Omental fat pad (tissue), 4 donors: ENCODE results near the gene WRNIP1. TPM values are rescaled to one million over a fixed set of nuclear protein-coding genes. Genes with fewer than 3 reads are reported as not detected.

Experiments
- ATAC-seq: fragments of 150-250 bp; one replicate; pipeline ENCODE4 v1.9.1; 2016; ENCODE audit warnings: mild to moderate bottlenecking, moderate library complexity; ENCODE audit not compliant: low FRiP score
- DNase-seq: peaks from one replicate; pipeline ENCODE4 v3.0.0-alpha.2; 2019; ENCODE audit warnings: low spot score
- total RNA-seq, 4 donors: library from RNA; depleted of rRNA; stranded (reverse); fragments of >200 nt; gene quantifications; one replicate each; pipeline ENCODE4 v1.1.0, GENCODE V29; 2016
- TF ChIP-seq, protein P1 (sequence below), 3 donors: fragments of 450-650 bp; IDR thresholded peaks; one replicate each; pipeline ENCODE4 v1.5.1; 2016 to 2017; ENCODE audit warnings: antibody characterized with exemption in 3 of 3, mild to moderate bottlenecking in 3 of 3, moderate library complexity in 2 of 3

Gene WRNIP1
- total RNA-seq, 4 donors from 2014 or later, result 31.6 to 66.4 (median 46.1) TPM

DNA sequence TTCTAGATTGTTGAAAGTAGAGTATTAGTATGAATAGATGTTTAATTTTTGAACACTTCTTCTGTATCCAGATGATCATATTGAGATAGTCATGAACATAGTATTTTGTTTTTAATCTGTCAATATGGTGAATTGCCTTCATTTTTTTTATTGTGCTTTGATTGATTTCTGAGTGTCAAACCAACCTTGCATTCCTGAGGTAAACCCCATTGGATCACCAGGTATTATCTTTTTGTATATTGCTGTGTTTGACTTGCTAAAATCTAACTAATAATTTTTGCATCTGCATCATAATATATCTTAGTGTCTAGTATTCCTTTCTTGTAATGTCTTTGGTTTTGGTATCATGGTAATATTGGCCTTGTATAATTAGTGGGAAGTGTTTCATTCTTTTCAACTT, 51.0 kb downstream of the WRNIP1 start:
- DNase-seq, result no peak
- TF ChIP-seq, protein P1, sequence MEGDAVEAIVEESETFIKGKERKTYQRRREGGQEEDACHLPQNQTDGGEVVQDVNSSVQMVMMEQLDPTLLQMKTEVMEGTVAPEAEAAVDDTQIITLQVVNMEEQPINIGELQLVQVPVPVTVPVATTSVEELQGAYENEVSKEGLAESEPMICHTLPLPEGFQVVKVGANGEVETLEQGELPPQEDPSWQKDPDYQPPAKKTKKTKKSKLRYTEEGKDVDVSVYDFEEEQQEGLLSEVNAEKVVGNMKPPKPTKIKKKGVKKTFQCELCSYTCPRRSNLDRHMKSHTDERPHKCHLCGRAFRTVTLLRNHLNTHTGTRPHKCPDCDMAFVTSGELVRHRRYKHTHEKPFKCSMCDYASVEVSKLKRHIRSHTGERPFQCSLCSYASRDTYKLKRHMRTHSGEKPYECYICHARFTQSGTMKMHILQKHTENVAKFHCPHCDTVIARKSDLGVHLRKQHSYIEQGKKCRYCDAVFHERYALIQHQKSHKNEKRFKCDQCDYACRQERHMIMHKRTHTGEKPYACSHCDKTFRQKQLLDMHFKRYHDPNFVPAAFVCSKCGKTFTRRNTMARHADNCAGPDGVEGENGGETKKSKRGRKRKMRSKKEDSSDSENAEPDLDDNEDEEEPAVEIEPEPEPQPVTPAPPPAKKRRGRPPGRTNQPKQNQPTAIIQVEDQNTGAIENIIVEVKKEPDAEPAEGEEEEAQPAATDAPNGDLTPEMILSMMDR (IDR thresholded peaks at IDR 0.05), result no peak
- no peak for ATAC-seq

DNA sequence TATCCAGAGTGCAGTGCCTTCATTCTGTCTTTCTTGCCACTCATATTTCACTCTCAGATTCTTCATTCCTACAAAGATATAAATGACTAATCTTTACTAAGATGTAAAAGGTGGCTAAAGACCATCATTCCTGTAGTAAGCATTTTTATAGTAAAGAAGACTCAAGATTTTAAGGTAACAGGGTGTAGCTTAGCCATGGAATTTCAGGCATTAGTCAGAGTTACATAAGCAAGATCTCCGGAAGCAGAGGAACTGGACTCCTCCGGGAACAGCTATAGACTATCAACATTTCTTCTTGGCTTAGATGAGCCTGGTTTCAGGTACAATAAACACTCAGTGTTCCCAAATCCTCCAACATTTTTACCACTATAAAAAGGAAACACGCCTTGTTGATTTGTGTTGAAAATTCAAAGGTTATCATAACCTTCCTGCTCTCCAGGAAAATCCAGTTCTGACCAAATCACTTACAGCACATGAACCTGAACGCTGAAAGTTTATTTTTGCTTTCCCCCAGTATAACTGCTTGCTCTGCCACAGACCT, 52.8 kb downstream of the WRNIP1 start:
- peak; percentile 91 for ATAC-seq
- DNase-seq, result no peak
- TF ChIP-seq, protein P1 (IDR thresholded peaks at IDR 0.05), result no peak

DNA sequence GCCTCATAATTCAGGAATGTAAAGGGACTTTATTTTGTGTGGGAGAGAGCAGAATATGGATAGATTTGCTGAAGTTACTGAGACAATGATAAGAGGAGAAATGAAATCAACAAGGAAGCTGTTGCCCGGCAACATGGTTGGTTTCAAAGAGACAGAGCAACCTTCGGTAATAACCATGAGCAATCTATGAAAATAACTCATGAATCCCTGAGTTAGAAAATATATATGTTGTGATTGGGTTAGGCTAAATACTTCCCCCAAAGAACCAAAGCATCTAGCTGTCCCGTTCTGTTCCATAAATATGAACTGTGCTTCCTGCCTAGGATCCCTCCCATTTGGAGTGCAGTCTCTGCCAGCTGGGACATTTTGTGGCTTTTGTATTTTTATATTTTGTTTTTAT, 53.4 kb downstream of the WRNIP1 start:
- DNase-seq, result no peak
- ATAC-seq, result peak; percentile 61
- TF ChIP-seq, protein P1 (IDR thresholded peaks at IDR 0.05), result no peak

DNA sequence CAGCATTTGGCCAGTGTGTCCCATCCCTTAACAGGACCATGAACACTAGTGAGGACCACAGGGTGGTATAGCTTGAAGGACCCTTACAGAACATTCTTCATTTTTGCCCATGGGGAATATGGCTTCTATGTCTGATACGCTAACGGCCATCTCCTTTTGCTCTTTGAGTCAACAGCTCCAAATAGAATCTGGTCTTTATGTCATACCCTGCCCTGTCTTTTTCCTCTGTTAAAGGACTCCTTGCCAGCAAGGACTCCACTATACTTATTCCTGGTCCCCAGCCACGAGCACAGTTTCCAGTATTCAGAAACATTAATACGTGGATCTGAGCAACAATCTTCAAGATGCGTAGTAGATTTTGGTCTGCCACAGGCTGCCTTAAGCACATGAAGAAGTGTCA, 53.9 kb downstream of the WRNIP1 start:
- TF ChIP-seq, protein P1 (IDR thresholded peaks at IDR 0.05), result no peak
- DNase-seq (no peak), ATAC-seq (no peak)

DNA sequence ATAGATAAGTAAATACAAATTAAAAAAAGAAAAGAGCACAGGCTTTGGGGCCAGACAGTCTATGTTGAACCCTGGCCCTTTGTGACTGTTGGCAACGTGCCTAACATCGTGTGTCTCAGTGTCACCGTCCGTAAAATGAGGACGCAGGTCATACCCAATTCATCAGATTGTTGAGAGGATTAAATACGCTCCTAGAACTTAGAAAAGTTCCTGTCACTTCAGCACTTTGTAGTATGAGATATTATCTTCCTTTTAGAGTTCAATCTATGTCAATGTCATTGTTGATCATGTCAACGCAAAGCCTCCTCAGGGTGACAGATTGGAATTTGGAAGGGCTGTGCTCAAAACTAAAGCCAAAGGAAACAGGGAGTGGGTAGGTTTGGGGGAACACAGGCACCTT, 54.8 kb downstream of the WRNIP1 start:
- ATAC-seq, result no peak

DNA sequence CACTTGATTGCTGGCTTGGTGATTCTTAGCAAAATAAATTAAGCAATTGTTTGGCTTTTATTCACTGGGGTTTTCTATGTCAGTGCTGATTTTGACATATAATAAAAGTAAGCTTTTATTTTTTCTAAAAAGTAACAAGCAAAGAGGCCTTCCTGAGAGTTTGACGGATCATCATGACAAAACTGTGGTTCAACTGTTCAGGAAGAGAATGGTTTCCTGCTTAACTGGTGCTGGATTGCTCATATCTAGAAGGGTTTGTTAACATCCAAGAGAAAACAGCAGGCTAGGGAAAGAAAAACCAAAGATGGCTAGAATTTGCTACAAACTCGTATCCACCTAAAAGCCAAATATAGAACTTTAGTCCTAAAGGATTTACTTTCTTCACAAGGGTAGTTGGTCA, 55.2 kb downstream of the WRNIP1 start:
- DNase-seq (no peak), ATAC-seq (no peak)
- TF ChIP-seq, protein P1 (IDR thresholded peaks at IDR 0.05), result no peak

More for the DNA sequence above, 54.8 kb downstream of the WRNIP1 start:
- TF ChIP-seq, protein P1 (IDR thresholded peaks at IDR 0.05), result no peak
- no peak for DNase-seq

DNA sequence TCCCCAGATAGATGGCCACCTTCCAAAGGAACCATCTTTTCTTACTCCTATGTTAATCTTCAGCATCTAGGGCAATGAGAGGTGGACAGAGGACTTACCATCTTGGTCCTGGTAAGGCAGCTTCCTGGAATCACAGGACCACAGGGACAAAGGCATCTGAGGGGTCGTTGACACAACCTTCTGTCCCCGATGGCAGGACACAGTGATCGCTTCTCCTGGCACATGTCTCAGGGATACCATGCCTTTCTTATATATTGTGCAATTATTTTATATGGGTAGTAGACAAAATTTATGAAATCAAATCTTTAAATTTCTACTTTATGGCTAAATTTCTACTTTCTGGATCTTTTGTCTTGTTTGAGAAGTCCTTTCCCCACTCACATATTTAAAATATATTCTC, 56.4 kb downstream of the WRNIP1 start:
- ATAC-seq (no peak), DNase-seq (no peak)
- TF ChIP-seq, protein P1 (IDR thresholded peaks at IDR 0.05), result no peak
